SK-N-SH (cell line): ENCODE data around the gene UGT1A3.

Experiments
- CTCF ChIP-seq: fragments of 200-600 bp; sonication (generic); IDR thresholded peaks from 2 replicates; pipeline ENCODE4 v1.6.1; 2017; ENCODE audit warnings: antibody characterized with exemption, mild to moderate bottlenecking, moderate library complexity
- EZH2phosphoT487 ChIP-seq: fragments of 200-600 bp; sonication (generic); IDR thresholded peaks from 2 replicates; pipeline ENCODE4 v1.6.1; 2017; ENCODE audit warnings: low read depth, mixed run types, mild to moderate bottlenecking, antibody characterized with exemption, moderate library complexity, borderline replicate concordance
- FOSL2 ChIP-seq: IDR thresholded peaks from 2 replicates; pipeline ENCODE4 v1.4.0; 2012; ENCODE audit warnings: low read depth, mild to moderate bottlenecking, moderate library complexity, borderline replicate concordance
- GABPA ChIP-seq: IDR thresholded peaks from 2 replicates; pipeline ENCODE4 v1.4.0; 2012; ENCODE audit warnings: low read depth, mild to moderate bottlenecking
- MEF2A ChIP-seq: IDR thresholded peaks from 2 replicates; pipeline ENCODE4 v1.4.0; 2012; ENCODE audit warnings: low read depth, borderline replicate concordance
- POLR2AphosphoS5 ChIP-seq: IDR thresholded peaks from 2 replicates; pipeline ENCODE4 v1.6.1; 2012; ENCODE audit warnings: low read depth, low read length
- RAD21 ChIP-seq: IDR thresholded peaks from 2 replicates; pipeline ENCODE4 v1.6.1; 2012; ENCODE audit warnings: mild to moderate bottlenecking, low read length
- SIN3A ChIP-seq: IDR thresholded peaks from 2 replicates; pipeline ENCODE4 v1.6.1; 2012; ENCODE audit warnings: low read depth, mild to moderate bottlenecking, low read length, moderate library complexity, borderline replicate concordance
- TAF1 ChIP-seq: IDR thresholded peaks from 2 replicates; pipeline ENCODE4 v1.6.1; 2012; ENCODE audit warnings: low read depth, mild to moderate bottlenecking, low read length, moderate library complexity, borderline replicate concordance
- USF2 ChIP-seq: fragments of 150-350 bp; IDR thresholded peaks from 2 replicates; pipeline ENCODE4 v1.6.1; 2017; ENCODE audit warnings: antibody characterized with exemption, low read length, low read depth, borderline replicate concordance
- ZBTB33 ChIP-seq: IDR thresholded peaks from 2 replicates; pipeline ENCODE4 v1.4.0; 2012; ENCODE audit warnings: low read depth, borderline replicate concordance

- TF ChIP-seq ZBTB33 (no peak), EZH2phosphoT487 (no peak), CTCF (no peak), RAD21 (no peak), SIN3A (no peak), POLR2AphosphoS5 (no peak), GABPA (no peak), MEF2A (no peak), TAF1 (no peak), FOSL2 (no peak), USF2 (no peak)
Observed at GRCh38 chr2:233818639-233819621, 90.1 kb downstream of the UGT1A3 start.
